NB4 (cell line): ENCODE data around the gene USP53.

ENCODE experiments used
- DNase-seq: peaks from one replicate; pipeline ENCODE4 v3.0.0; 2010; ENCODE audit warnings: low read depth
- H3K4me3 ChIP-seq: one replicate; pipeline ENCODE4 v1.5.1; 2011; ENCODE audit warnings: mild to moderate bottlenecking, low read depth, low read length, moderate library complexity
- MAX ChIP-seq: IDR thresholded peaks from 2 replicates; pipeline ENCODE4 v1.6.1; 2011; ENCODE audit warnings: low read depth, low read length
- MYC ChIP-seq: IDR thresholded peaks from 2 replicates; pipeline ENCODE4 v1.6.1; 2011; ENCODE audit warnings: low read depth, low read length
- POLR2A ChIP-seq: IDR thresholded peaks from 2 replicates; pipeline ENCODE4 v1.6.1; 2011; ENCODE audit warnings: mild to moderate bottlenecking; ENCODE audit not compliant: insufficient read length; ENCODE audit errors: extremely low read depth
- TF ChIP-seq, protein P1 (sequence below): IDR thresholded peaks from one replicate; pipeline ENCODE4 v1.5.1; 2012; ENCODE audit warnings: low read depth, low read length

USP53 gene

DNA sequence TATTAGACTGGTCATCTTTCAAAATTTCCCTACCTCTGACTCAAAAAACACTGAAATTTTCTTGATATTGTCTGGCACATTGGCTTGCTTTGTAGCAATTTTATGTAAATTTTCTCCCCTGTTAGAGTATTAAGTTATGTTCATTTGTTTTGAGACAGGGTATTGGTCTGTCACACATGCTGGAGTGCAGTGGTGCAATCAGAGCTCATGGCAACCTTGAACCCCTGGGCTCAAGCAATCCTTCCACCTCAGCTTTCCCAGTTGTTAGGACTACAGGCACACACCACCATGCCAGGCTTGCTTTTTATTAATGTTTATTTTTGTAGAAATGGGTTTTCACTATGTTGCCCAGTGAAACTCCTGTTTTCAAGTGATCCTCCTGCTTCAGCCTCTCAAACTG, 91.9 kb downstream of the USP53 start:
- H3K4me3 ChIP-seq = no peak overlapping the region
- TF ChIP-seq MYC = no peak
- TF ChIP-seq MAX = no peak
- TF ChIP-seq POLR2A = no peak
- TF ChIP-seq, protein P1, sequence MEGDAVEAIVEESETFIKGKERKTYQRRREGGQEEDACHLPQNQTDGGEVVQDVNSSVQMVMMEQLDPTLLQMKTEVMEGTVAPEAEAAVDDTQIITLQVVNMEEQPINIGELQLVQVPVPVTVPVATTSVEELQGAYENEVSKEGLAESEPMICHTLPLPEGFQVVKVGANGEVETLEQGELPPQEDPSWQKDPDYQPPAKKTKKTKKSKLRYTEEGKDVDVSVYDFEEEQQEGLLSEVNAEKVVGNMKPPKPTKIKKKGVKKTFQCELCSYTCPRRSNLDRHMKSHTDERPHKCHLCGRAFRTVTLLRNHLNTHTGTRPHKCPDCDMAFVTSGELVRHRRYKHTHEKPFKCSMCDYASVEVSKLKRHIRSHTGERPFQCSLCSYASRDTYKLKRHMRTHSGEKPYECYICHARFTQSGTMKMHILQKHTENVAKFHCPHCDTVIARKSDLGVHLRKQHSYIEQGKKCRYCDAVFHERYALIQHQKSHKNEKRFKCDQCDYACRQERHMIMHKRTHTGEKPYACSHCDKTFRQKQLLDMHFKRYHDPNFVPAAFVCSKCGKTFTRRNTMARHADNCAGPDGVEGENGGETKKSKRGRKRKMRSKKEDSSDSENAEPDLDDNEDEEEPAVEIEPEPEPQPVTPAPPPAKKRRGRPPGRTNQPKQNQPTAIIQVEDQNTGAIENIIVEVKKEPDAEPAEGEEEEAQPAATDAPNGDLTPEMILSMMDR = no peak
- DNase-seq = no peak

- DNase-seq = no peak
- TF ChIP-seq MYC (no peak), MAX (no peak), POLR2A (no peak)
- TF ChIP-seq, protein P1 = no peak
- no peak overlapping the region for H3K4me3 ChIP-seq
These were observed 95.1 kb downstream of the USP53 start for GRCh38 chr4:119307606-119308005.

GRCh38 chr4:119310826-119311225, 98.3 kb downstream of the USP53 start:
- H3K4me3 ChIP-seq = no peak overlapping the region

DNA sequence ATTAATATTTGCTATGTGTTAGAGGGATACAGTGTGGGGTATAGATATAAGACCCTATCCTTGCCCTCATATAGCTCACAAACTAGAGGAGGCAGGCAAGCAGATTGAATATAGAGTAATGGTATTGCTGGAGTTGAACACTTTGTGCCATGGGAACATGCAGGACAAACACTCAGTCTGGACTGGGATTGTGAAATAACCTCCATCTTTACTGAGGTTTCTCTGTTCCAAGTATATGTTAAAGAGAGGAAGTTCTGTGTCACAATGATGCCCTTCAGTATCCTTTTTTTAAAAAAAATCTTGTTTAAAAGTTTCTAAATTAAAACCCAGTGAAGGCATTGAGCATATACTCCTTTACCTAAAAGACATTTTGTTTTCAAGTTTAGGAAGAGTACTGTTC, 100.7 kb downstream of the USP53 start:
- peak; percentile 43 for DNase-seq
- no peak overlapping the region for H3K4me3 ChIP-seq
- TF ChIP-seq, protein P1 = no peak
- TF ChIP-seq MYC = no peak
- TF ChIP-seq MAX = no peak
- TF ChIP-seq POLR2A = no peak

More at GRCh38 chr4:119310826-119311225, 98.3 kb downstream of the USP53 start:
- TF ChIP-seq MYC = no peak
- DNase-seq = no peak

- no peak overlapping the region for H3K4me3 ChIP-seq
- no peak for TF ChIP-seq MAX
- TF ChIP-seq, protein P1 = peak; percentile 9
- DNase-seq = peak; percentile 49
These were observed 101.8 kb downstream of the USP53 start for GRCh38 chr4:119314356-119314755.

DNA sequence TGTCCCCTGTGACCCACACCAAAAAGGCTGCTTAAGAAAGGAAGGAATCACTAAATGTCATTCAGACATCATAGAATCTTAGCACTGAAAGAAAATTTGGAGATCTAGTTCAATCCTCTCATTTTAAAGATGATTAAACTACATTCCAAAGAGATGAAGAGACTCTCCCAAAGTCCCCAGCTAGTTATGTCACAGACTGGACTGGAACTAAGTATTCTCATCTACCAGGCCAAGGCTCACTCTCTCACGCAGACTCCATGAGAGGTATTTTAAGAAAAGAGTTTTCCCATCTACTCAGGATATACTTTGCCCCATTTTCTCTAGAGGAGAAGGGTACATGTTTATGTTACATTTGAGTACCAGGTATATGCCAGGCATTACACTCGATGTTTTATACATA, 102.5 kb downstream of the USP53 start:
- DNase-seq = no peak
- TF ChIP-seq POLR2A = no peak
- no peak overlapping the region for H3K4me3 ChIP-seq

DNA sequence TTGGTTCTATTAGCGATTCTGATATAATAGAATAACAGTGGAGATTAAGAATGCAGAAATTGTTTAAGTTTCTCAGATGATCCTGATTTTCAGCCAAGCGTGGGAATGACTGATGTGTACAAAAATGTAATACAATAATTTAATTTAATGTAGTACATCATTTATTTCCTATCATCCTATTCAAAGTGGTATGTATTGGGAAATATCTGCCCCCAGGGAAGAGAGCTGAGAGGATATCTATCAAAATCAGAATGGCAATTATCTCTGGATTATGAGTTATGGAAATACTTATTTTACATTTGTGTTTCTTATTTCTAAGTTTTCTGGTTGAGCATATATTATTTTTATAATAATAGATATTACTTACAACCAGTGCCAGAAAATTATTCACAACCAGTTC, 105.5 kb downstream of the USP53 start:
- H3K4me3 ChIP-seq = no peak overlapping the region
- DNase-seq = no peak
- TF ChIP-seq POLR2A (no peak), MAX (no peak), MYC (no peak)
- TF ChIP-seq, protein P1 = no peak
